ENCODE measurements around the gene DCDC1. TPM values are rescaled to one million over a fixed set of nuclear protein-coding genes. Genes with fewer than 3 reads are reported as not detected.

The DCDC1 gene
- total and polyA plus RNA-seq, 2 donors (not counting 1 experiment from before 2014, with no cell fraction given) = 0.05 to 0.17 TPM

- no peaks in the 10 kb centered on the region for H4K20me1 ChIP-seq (ENCODE audit: control insufficient read depth, extremely low read depth, insufficient read depth, low read length)
- H3K27ac ChIP-seq (ENCODE audit: insufficient read depth, low read length) = no peak overlapping the region
- H3K4me2 ChIP-seq (ENCODE audit: extremely low read depth, insufficient read depth, low read length) = no peak overlapping the region
- no peaks in the 10 kb centered on the region for H3K4me1 ChIP-seq (ENCODE audit: control insufficient read depth, extremely low read depth, insufficient read depth, low read length)
- H3K36me3 ChIP-seq (ENCODE audit: control insufficient read depth, insufficient read depth, low read length) = no peaks in the 10 kb centered on the region
- no peak overlapping the region for H2AFZ ChIP-seq (ENCODE audit: low read length)
- no peaks in the 10 kb centered on the region for H3K9me3 ChIP-seq (ENCODE audit: control insufficient read depth, insufficient read depth, low read depth, low read length)
- no peak overlapping the region for H3K9ac ChIP-seq (ENCODE audit: insufficient read depth, low read length)
- TF ChIP-seq, protein P1, sequence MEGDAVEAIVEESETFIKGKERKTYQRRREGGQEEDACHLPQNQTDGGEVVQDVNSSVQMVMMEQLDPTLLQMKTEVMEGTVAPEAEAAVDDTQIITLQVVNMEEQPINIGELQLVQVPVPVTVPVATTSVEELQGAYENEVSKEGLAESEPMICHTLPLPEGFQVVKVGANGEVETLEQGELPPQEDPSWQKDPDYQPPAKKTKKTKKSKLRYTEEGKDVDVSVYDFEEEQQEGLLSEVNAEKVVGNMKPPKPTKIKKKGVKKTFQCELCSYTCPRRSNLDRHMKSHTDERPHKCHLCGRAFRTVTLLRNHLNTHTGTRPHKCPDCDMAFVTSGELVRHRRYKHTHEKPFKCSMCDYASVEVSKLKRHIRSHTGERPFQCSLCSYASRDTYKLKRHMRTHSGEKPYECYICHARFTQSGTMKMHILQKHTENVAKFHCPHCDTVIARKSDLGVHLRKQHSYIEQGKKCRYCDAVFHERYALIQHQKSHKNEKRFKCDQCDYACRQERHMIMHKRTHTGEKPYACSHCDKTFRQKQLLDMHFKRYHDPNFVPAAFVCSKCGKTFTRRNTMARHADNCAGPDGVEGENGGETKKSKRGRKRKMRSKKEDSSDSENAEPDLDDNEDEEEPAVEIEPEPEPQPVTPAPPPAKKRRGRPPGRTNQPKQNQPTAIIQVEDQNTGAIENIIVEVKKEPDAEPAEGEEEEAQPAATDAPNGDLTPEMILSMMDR (conservative IDR thresholded peaks at IDR 0.05 in 1 of 2, IDR thresholded peaks at IDR 0.05 in 1 of 2; ENCODE audit: low read depth in 1 of 2, low read length in 2 of 2) = no peak
- TF ChIP-seq EZH2 (IDR thresholded peaks at IDR 0.05; ENCODE audit: low read length, missing control alignments) = no peak
- H3K27me3 ChIP-seq (ENCODE audit: control insufficient read depth, insufficient read depth, low read length) = no peaks in the 10 kb centered on the region
- H3K79me2 ChIP-seq (ENCODE audit: control insufficient read depth, insufficient read depth, low read length) = no peaks in the 10 kb centered on the region
- no peak for DNase-seq (ENCODE audit: low read depth in 2 of 2)
- H3K4me3 ChIP-seq (replicated peaks in 1 of 4; ENCODE audit: control extremely low read depth in 1 of 4, insufficient read depth in 1 of 4, low read depth in 3 of 4, low read length in 4 of 4) = no peak overlapping the region
Observed at GRCh38 chr11:31019786-31020185, 349.8 kb downstream of the DCDC1 start.

GRCh38 chr11:31005202-31005601 lies 364.3 kb downstream of the DCDC1 start:
- H3K4me1 ChIP-seq (ENCODE audit: control insufficient read depth, extremely low read depth, insufficient read depth, low read length) = no peaks in the 10 kb centered on the region
- no peaks in the 10 kb centered on the region for H4K20me1 ChIP-seq (ENCODE audit: control insufficient read depth, extremely low read depth, insufficient read depth, low read length)
- H2AFZ ChIP-seq (ENCODE audit: low read length) = no peak overlapping the region
- H3K27ac ChIP-seq (ENCODE audit: insufficient read depth, low read length) = no peak overlapping the region
- TF ChIP-seq EZH2 (IDR thresholded peaks at IDR 0.05; ENCODE audit: low read length, missing control alignments) = no peak
- TF ChIP-seq, protein P1 (conservative IDR thresholded peaks at IDR 0.05 in 1 of 2, IDR thresholded peaks at IDR 0.05 in 1 of 2; ENCODE audit: low read depth in 1 of 2, low read length in 2 of 2) = no peak
- no peaks in the 10 kb centered on the region for H3K9me3 ChIP-seq (ENCODE audit: control insufficient read depth, insufficient read depth, low read depth, low read length)
- H3K79me2 ChIP-seq (ENCODE audit: control insufficient read depth, insufficient read depth, low read length) = no peaks in the 10 kb centered on the region
- no peaks in the 10 kb centered on the region for H3K36me3 ChIP-seq (ENCODE audit: control insufficient read depth, insufficient read depth, low read length)
- H3K4me2 ChIP-seq (ENCODE audit: extremely low read depth, insufficient read depth, low read length) = no peak overlapping the region
- no peak overlapping the region for H3K9ac ChIP-seq (ENCODE audit: insufficient read depth, low read length)
- DNase-seq (ENCODE audit: low read depth in 2 of 2) = no peak
- H3K27me3 ChIP-seq (ENCODE audit: control insufficient read depth, insufficient read depth, low read length) = no peaks in the 10 kb centered on the region
- H3K4me3 ChIP-seq (replicated peaks in 1 of 4; ENCODE audit: control extremely low read depth in 1 of 4, insufficient read depth in 1 of 4, low read depth in 3 of 4, low read length in 4 of 4) = no peak overlapping the region

DNA sequence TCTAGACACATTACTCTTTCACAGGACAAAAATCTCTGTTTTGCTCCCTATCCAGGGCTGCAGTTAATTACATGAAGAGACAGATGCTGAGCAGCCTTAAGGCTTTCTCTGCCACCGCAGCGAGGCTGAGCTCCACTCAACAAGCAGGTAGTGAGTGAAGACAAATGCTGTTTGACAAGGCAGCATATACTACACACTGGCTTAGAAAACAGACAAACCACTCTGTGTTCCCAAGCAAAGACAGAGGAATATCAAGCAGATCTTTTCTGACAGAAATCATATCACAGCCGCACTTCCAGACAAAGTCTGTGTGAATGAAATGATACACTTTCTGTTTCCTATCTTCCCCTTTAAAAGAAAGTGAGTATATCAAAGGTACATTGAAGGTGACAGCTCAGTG lies 368.1 kb downstream of the DCDC1 start:
- no peak overlapping the region for H3K27ac ChIP-seq (ENCODE audit: insufficient read depth, low read length)
- H3K9ac ChIP-seq (ENCODE audit: insufficient read depth, low read length) = no peak overlapping the region
- no peaks in the 10 kb centered on the region for H4K20me1 ChIP-seq (ENCODE audit: control insufficient read depth, extremely low read depth, insufficient read depth, low read length)
- no peak overlapping the region for H3K4me2 ChIP-seq (ENCODE audit: extremely low read depth, insufficient read depth, low read length)
- no peaks in the 10 kb centered on the region for H3K79me2 ChIP-seq (ENCODE audit: control insufficient read depth, insufficient read depth, low read length)
- no peaks in the 10 kb centered on the region for H3K4me1 ChIP-seq (ENCODE audit: control insufficient read depth, extremely low read depth, insufficient read depth, low read length)
- no peaks in the 10 kb centered on the region for H3K27me3 ChIP-seq (ENCODE audit: control insufficient read depth, insufficient read depth, low read length)
- TF ChIP-seq, protein P1 (conservative IDR thresholded peaks at IDR 0.05 in 1 of 2, IDR thresholded peaks at IDR 0.05 in 1 of 2; ENCODE audit: low read depth in 1 of 2, low read length in 2 of 2) = no peak
- no peak for TF ChIP-seq EZH2 (IDR thresholded peaks at IDR 0.05; ENCODE audit: low read length, missing control alignments)
- H2AFZ ChIP-seq (ENCODE audit: low read length) = no peak overlapping the region
- no peaks in the 10 kb centered on the region for H3K9me3 ChIP-seq (ENCODE audit: control insufficient read depth, insufficient read depth, low read depth, low read length)
- no peak overlapping the region for H3K4me3 ChIP-seq (replicated peaks in 1 of 4; ENCODE audit: control extremely low read depth in 1 of 4, insufficient read depth in 1 of 4, low read depth in 3 of 4, low read length in 4 of 4)
- H3K36me3 ChIP-seq (ENCODE audit: control insufficient read depth, insufficient read depth, low read length) = no peaks in the 10 kb centered on the region
- DNase-seq (ENCODE audit: low read depth in 2 of 2) = no peak
